Measurements from ENCODE around the gene EYA4.

DNA sequence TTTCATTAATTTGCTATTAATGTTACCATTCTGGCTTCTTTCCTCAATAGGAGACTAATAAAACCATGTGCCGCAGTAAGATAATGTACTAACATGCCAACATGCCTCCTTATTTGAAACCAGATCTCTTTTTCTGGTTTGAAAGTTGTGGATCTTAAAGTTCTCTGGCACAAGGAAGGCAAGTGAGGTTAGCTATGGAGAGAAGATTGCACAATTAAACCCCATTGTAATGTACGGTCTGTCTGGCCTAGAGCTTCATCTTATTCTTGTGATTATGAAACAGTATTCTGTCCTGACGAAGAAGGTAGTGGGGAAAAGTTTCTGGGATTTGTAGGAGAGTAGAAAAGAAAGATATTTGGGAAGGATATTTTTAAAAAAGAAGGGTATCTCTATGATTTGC is 68.4 kb downstream of the EYA4 start:
- TF ChIP-seq, protein P1, sequence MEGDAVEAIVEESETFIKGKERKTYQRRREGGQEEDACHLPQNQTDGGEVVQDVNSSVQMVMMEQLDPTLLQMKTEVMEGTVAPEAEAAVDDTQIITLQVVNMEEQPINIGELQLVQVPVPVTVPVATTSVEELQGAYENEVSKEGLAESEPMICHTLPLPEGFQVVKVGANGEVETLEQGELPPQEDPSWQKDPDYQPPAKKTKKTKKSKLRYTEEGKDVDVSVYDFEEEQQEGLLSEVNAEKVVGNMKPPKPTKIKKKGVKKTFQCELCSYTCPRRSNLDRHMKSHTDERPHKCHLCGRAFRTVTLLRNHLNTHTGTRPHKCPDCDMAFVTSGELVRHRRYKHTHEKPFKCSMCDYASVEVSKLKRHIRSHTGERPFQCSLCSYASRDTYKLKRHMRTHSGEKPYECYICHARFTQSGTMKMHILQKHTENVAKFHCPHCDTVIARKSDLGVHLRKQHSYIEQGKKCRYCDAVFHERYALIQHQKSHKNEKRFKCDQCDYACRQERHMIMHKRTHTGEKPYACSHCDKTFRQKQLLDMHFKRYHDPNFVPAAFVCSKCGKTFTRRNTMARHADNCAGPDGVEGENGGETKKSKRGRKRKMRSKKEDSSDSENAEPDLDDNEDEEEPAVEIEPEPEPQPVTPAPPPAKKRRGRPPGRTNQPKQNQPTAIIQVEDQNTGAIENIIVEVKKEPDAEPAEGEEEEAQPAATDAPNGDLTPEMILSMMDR (IDR thresholded peaks at IDR 0.05) = no peak
- no peak for TF ChIP-seq POLR2A (IDR thresholded peaks at IDR 0.05)
- TF ChIP-seq POLR2AphosphoS5 (IDR thresholded peaks at IDR 0.05) = no peak
- TF ChIP-seq EP300 (IDR thresholded peaks at IDR 0.05) = no peak
